Stimulated activated CD8-positive, alpha-beta memory T cell treated with anti-CD3 and anti-CD28 coated beads, Interleukin-7, amount 100 ng/mL, for 48 hours (primary cell): ENCODE results near the gene OR51G2.
"Not testable (repeated sequence)": the region's sequence is repeated elsewhere in the genome, so short reads cannot be mapped to it uniquely, and the experiment has no call there.

Experiments
- DNase-seq, 2 donors: peaks; one replicate each; pipeline ENCODE4 v3.0.0-alpha.2; 2020; ENCODE audit warnings: low read depth in 1 of 2; ENCODE audit errors: extremely low read depth in 1 of 2

The OR51G2 gene, protein sequence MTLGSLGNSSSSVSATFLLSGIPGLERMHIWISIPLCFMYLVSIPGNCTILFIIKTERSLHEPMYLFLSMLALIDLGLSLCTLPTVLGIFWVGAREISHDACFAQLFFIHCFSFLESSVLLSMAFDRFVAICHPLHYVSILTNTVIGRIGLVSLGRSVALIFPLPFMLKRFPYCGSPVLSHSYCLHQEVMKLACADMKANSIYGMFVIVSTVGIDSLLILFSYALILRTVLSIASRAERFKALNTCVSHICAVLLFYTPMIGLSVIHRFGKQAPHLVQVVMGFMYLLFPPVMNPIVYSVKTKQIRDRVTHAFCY

GRCh38 chr11:4919250-4919649, at the start of gene OR51G2:
TSS of gene OR51G2 (minus strand) at chr11:4919350. CDS start at chr11:4915663, 3,687 bp downstream.
- DNase-seq: no peak

DNA sequence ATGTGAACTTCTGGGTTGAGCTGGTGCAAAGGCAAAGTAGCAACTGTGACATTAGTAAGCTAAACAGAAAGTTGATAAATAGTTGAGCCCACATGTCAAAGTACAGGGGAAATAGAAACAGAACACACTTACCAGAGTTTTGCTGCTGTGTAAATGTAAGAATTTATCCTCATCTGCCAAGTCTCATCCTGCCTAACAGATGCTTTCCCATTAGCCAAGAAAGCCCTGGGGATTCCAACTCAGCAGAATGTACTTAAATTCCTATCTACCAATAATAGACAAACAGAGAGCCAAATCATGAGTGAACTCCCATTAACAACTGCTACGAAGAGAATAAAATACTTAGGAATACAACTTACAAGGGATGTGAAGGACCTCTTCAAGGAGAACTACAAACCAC, 43.7 kb upstream of the OR51G2 start:
- no peak for DNase-seq

DNA sequence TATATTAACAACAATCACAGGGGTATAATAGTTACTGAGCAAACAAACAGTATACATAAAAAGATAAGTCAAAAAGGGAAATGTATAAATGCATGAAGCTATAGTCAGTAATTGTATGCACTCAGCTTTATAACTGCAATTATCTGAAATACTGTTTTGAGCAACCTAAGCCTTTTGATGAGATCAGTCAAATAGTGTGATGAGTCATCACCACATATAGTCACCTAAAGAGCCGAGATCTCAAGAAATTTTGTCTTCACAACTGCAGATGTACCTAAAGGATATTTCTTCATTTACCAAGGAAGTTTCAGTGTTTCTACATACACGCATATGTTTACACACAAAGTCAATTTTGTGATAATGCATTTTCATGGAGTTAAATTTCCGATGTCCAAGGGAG, 41.7 kb upstream of the OR51G2 start:
- no peak for DNase-seq

GRCh38 chr11:4957396-4957795, 38.2 kb upstream of the OR51G2 start:
- DNase-seq: no peak

- DNase-seq: not testable (repeated sequence)
Observed at GRCh38 chr11:4955613-4956012, 36.5 kb upstream of the OR51G2 start, which contains the start of gene OR51A2. TSS of gene OR51A2 (minus strand) at chr11:4955713. CDS start at chr11:4955713, 0 bp downstream.

DNA sequence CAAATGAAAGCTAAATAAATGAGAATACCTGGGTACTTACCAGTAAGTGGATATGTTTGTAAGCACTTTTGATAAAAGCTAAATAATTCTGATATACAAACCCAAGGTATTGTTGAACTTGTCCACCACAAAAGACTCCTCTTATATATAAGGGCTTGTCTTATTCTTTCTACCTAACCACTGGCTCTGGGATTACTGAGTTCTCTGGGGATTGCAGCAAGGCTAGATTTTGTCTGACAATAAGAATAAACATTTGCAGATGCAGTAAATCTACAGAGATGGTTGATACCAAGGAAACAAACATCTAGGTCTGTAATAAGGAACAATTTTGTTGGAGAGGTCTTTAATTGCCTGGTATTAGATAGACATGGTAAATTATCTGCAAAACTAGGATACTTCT, 28.4 kb upstream of the OR51G2 start, which contains the start of gene OR51A4:
TSS of gene OR51A4 (minus strand) at position 101 of the 400 bp plus-strand sequence. CDS start 505 bp downstream, outside the sequence.
- no peak for DNase-seq

DNA sequence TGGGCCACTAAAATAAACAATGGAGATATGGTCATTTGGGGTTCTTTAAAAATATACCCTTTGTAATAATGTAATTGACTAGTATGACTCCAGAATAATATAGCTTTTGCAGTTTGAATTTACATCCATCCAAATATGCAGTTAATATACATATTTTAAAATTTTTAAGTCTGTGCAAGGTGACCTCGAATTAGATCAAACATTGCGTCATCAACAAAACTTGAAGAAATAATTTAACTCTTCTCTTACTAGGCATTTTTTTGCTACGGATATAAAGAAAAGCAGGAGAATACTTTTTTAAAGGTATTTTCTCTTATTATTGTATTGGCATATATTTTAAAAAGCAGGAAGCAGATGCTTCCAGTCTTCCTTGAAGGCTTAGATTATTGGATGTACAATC, 17.6 kb upstream of the OR51G2 start:
- no peak for DNase-seq

DNA sequence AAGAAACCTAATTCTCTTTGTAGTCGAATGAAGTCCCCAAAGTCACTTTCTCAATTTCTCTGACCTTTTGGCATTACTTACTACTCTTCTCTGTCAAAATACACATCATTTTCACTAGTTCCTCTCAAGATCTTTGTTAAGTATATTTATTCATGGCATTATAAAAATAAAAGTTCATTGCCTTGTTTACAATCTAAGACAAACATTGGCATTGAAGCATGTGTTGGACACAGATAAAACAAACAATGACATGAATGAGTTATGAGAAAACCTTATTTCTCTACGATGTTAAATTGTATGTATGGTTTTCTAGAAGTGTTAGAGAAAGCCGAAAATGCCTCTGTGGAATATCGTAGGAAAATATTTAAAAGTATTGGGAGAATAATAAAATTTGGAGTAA, 13.6 kb upstream of the OR51G2 start:
- DNase-seq: no peak

DNA sequence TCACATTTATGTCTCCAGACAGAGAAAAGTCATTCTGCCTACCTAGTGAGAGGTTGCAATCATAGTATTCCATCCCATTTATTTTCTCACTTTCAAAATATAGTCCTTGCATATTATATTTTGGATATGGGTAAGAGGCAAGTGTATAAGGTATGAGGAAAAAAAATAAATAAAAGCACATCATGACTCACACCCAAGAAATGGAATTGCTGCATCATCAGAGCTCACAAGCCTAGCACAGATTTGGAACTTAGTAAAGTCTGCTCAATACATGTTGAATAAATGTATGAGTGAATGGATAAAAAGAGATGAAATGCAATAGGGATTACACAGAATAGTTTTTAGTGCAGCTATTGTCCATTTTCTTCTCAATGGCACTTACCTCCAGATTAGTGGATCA, 7.5 kb upstream of the OR51G2 start:
- DNase-seq: no peak

GRCh38 chr11:4924239-4924638, 5.1 kb upstream of the OR51G2 start, which contains the start of gene OR51G1:
TSS of gene OR51G1 (minus strand) at chr11:4924339. CDS start at chr11:4924339, 0 bp downstream.
- DNase-seq: no peak

- DNase-seq: no peak
Observed at GRCh38 chr11:4922304-4922703, 3.2 kb upstream of the OR51G2 start.

DNA sequence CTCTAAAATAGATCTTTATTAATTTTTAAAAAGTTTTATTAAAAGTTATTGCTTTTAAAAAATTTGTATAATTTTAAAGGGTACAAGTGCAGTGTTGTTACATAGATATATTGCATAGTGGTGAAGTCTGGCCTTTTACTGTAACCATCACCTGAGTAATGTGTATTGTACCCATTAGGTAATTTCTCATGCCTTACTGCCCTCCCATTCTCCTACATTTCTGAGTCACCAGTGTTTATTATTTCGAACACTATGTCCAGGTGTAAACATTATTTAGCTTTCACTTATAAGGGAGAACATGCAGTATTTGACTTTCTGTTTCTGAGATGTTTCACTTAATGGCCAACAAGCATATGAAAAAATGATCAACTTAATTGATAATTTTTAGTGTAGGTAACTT, 2.6 kb upstream of the OR51G2 start:
- DNase-seq: no peak

GRCh38 chr11:4916581-4916980, 2.6 kb downstream of the OR51G2 start:
- no peak for DNase-seq

DNA sequence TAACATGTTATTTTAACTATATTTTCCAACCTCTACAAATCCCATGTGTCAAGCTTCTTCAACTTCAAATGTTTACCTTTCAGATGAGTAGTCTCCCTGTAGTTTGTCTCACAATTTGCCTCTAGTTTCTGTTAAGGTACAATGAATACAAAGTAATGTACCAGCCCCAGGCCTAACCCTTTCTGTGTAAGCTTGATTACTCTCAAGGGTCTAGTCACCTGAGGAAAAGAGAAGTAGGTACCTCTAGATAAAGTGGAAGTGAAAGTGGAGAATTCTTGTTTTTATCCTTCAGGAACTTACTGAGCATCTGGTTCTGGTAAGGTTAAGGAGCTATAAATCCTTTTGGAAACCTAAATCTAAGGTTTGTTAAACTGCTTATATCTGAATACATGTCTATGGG, 15.7 kb downstream of the OR51G2 start, which contains the start of gene OR51A7:
TSS of gene OR51A7 (plus strand) at position 300 of the 400 bp plus-strand sequence. CDS start 3,587 bp downstream, outside the sequence.
- DNase-seq: no peak

GRCh38 chr11:4891996-4892640, 27.0 kb downstream of the OR51G2 start:
- DNase-seq: no peak

GRCh38 chr11:4890279-4890678, 28.9 kb downstream of the OR51G2 start:
- no peak for DNase-seq

DNA sequence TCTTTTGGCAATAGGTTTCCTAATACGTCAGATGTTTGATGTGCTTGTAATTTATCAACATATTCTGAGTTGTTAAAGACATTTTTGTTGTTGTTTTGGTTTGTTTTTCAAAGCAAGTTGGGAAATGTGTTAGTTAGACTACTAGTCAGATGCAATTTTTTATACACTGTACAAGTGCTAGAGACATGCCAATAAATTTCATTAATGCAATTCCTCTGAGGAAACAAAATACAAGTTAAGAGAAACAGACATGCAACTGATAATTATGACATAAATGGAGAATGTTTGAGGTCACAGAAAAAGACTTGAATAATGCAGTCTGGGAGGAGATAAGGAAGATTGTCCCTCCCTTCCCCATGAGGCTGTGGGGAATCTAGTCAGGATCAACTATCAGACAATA, 31.6 kb downstream of the OR51G2 start:
- DNase-seq: no peak

- no peak for DNase-seq
Observed at GRCh38 chr11:4886186-4886585, 33.0 kb downstream of the OR51G2 start.

- no peak for DNase-seq
Observed at GRCh38 chr11:4884361-4884760, 34.8 kb downstream of the OR51G2 start.

DNA sequence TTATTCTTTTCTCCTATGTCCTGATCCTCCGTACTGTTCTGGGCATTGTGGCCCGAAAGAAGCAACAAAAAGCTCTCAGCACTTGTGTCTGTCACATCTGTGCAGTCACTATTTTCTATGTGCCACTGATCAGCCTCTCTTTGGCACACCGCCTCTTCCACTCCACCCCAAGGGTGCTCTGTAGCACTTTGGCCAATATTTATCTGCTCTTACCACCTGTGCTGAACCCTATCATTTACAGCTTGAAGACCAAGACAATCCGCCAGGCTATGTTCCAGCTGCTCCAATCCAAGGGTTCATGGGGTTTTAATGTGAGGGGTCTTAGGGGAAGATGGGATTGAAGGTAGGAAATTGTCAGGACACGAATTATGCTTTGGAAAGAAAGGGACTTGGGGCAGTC, 36.6 kb downstream of the OR51G2 start:
- DNase-seq: no peak

DNA sequence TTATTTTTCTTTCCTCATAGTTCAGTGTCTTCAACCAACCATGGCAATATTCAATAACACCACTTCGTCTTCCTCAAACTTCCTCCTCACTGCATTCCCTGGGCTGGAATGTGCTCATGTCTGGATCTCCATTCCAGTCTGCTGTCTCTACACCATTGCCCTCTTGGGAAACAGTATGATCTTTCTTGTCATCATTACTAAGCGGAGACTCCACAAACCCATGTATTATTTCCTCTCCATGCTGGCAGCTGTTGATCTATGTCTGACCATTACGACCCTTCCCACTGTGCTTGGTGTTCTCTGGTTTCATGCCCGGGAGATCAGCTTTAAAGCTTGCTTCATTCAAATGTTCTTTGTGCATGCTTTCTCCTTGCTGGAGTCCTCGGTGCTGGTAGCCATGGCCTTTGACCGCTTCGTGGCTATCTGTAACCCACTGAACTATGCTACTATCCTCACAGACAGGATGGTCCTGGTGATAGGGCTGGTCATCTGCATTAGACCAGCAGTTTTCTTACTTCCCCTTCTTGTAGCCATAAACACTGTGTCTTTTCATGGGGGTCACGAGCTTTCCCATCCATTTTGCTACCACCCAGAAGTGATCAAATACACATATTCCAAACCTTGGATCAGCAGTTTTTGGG, 37.2 kb downstream of the OR51G2 start, which contains the start of gene OR51T1:
TSS of gene OR51T1 (plus strand) at position 41 of the 641 bp plus-strand sequence. CDS start at position 41, 0 bp downstream.
- no peak for DNase-seq
